ENCODE results near the gene ARAP2.

The ARAP2 gene

GRCh38 chr4:36180206-36180605 is 64.1 kb downstream of the ARAP2 start:
- no peak for DNase-seq (ENCODE audit: low spot score)

GRCh38 chr4:36178484-36178883 is 65.8 kb downstream of the ARAP2 start:
- no peak for DNase-seq (ENCODE audit: low spot score)

GRCh38 chr4:36177946-36178345 is 66.4 kb downstream of the ARAP2 start:
- DNase-seq (ENCODE audit: low spot score), result no peak

- DNase-seq (ENCODE audit: low spot score), result no peak
Observed at GRCh38 chr4:36174570-36174969, 69.7 kb downstream of the ARAP2 start.

- no peak for DNase-seq (ENCODE audit: low spot score)
Observed at GRCh38 chr4:36173905-36174304, 70.4 kb downstream of the ARAP2 start.

GRCh38 chr4:36172656-36173055 is 71.7 kb downstream of the ARAP2 start:
- no peak for DNase-seq (ENCODE audit: low spot score)

GRCh38 chr4:36168127-36168878 is 76.0 kb downstream of the ARAP2 start:
- DNase-seq (ENCODE audit: low spot score), result no peak

GRCh38 chr4:36165631-36166005 is 78.7 kb downstream of the ARAP2 start:
- no peak for DNase-seq (ENCODE audit: low spot score)

GRCh38 chr4:36164900-36165630 is 79.2 kb downstream of the ARAP2 start:
- DNase-seq (ENCODE audit: low spot score), result no peak

GRCh38 chr4:36163198-36163597 is 81.1 kb downstream of the ARAP2 start:
- DNase-seq (ENCODE audit: low spot score), result no peak

GRCh38 chr4:36159208-36159607 is 85.1 kb downstream of the ARAP2 start:
- no peak for DNase-seq (ENCODE audit: low spot score)

- DNase-seq (ENCODE audit: low spot score), result no peak
Observed at GRCh38 chr4:36152735-36153134, 91.6 kb downstream of the ARAP2 start.

GRCh38 chr4:36142504-36142903 is 101.8 kb downstream of the ARAP2 start:
- DNase-seq (ENCODE audit: low spot score), result no peak

GRCh38 chr4:36141186-36141585 is 103.1 kb downstream of the ARAP2 start:
- DNase-seq (ENCODE audit: low spot score), result no peak

- no peak for DNase-seq (ENCODE audit: low spot score)
Observed at GRCh38 chr4:36140421-36140820, 103.9 kb downstream of the ARAP2 start.

GRCh38 chr4:36138220-36138619 is 106.1 kb downstream of the ARAP2 start:
- no peak for DNase-seq (ENCODE audit: low spot score)

GRCh38 chr4:36137336-36137735 is 107.0 kb downstream of the ARAP2 start:
- DNase-seq (ENCODE audit: low spot score), result no peak

GRCh38 chr4:36133658-36134057 is 110.7 kb downstream of the ARAP2 start:
- no peak for DNase-seq (ENCODE audit: low spot score)

GRCh38 chr4:36133086-36133485 is 111.2 kb downstream of the ARAP2 start:
- DNase-seq (ENCODE audit: low spot score), result no peak

- DNase-seq (ENCODE audit: low spot score), result no peak
Observed at GRCh38 chr4:36130641-36131040, 113.7 kb downstream of the ARAP2 start.

GRCh38 chr4:36128689-36129088 is 115.6 kb downstream of the ARAP2 start:
- DNase-seq (ENCODE audit: low spot score), result no peak

- DNase-seq (ENCODE audit: low spot score), result no peak
Observed at GRCh38 chr4:36123906-36124305, 120.4 kb downstream of the ARAP2 start.

GRCh38 chr4:36115312-36115711 is 129.0 kb downstream of the ARAP2 start:
- no peak for DNase-seq (ENCODE audit: low spot score)

- DNase-seq (ENCODE audit: low spot score), result no peak
Observed at GRCh38 chr4:36111172-36111571, 133.1 kb downstream of the ARAP2 start.
